B cell (primary cell): ENCODE results near the gene DLL1. TPM values are rescaled to one million over a fixed set of nuclear protein-coding genes. Genes with fewer than 3 reads are reported as not detected.

ENCODE experiments used
- ATAC-seq: fragments of 200-7000 bp; cut with Tn5 transposase; one replicate; pipeline ENCODE4 v1.10.0; 2021; ENCODE audit warnings: low read depth, mild to moderate bottlenecking, moderate number of reproducible peaks, moderate library complexity
- CTCF ChIA-PET: fragments of 350-600 bp; sonication (Branson Sonifier 250); formaldehyde crosslinking; loops from one replicate; lab custom pipeline; 2021; ENCODE audit warnings: antibody characterized with exemption, inconsistent platforms; lab: Charles Lee
- POLR2A ChIA-PET: fragments of 350-600 bp; sonication (Branson Sonifier 250); formaldehyde crosslinking; loops from one replicate; lab custom pipeline; 2021; ENCODE audit warnings: antibody characterized with exemption; lab: Charles Lee
- DNase-seq: peaks from one replicate; pipeline ENCODE4 v3.0.0; 2013
- H2AFZ ChIP-seq: 2 replicates; pipeline ENCODE4 v1.6.1; 2012; ENCODE audit warnings: mild to moderate bottlenecking, low read depth, low read length; ENCODE audit not compliant: insufficient read depth, poor library complexity, severe bottlenecking
- H3K27ac ChIP-seq, 2 donors: 1 replicate in 1 of 2; 2 replicates in 1 of 2; pipeline ENCODE4 v1.5.1; 2012 to 2013; ENCODE audit warnings: low read length in 2 of 2, mild to moderate bottlenecking in 2 of 2, moderate library complexity in 1 of 2
- H3K27me3 ChIP-seq, 4 experiments: fragments of 200-600 bp in 1 of 4; sonication (generic) in 1 of 4; replicated peaks in 1 of 4; 1 replicate in 2 of 4; 2 replicates in 2 of 4; pipeline versions ENCODE4 v1.6.1 to v1.7.0; 2013 to 2016; ENCODE audit warnings: low read length in 3 of 4, mild to moderate bottlenecking in 2 of 4, mixed read lengths in 1 of 4, moderate library complexity in 1 of 4; ENCODE audit not compliant: insufficient read depth in 4 of 4, control insufficient read depth in 3 of 4; ENCODE audit errors: control extremely low read depth in 1 of 4
- H3K36me3 ChIP-seq, 2 experiments: replicated peaks in 1 of 2; 1 replicate in 1 of 2; 2 replicates in 1 of 2; pipeline versions ENCODE4 v1.6.1 to v1.7.1; 2013; ENCODE audit warnings: low read length in 1 of 2; ENCODE audit not compliant: insufficient read depth in 2 of 2, control insufficient read depth in 1 of 2; ENCODE audit errors: control extremely low read depth in 1 of 2, extremely low read depth in 1 of 2
- H3K4me1 ChIP-seq, 2 donors: fragments of 200-600 bp in 1 of 2; sonication (generic) in 1 of 2; 1 replicate in 1 of 2; 2 replicates in 1 of 2; pipeline versions ENCODE4 v1.5.1 to v1.6.1; 2013 to 2017; ENCODE audit warnings: low read length in 2 of 2; ENCODE audit not compliant: control insufficient read depth in 2 of 2, insufficient read depth in 2 of 2
- H3K4me2 ChIP-seq: replicated peaks from 2 replicates; pipeline ENCODE3; 2012; ENCODE audit warnings: mild to moderate bottlenecking, low read depth, low read length; ENCODE audit not compliant: poor library complexity, severe bottlenecking
- H3K4me3 ChIP-seq, 5 experiments: fragments of 200-600 bp in 1 of 5; sonication (generic) in 1 of 5; 1 replicate in 3 of 5; 2 replicates in 2 of 5; pipeline versions ENCODE4 v1.5.1 to v1.7.0; 2011 to 2016; ENCODE audit warnings: low read length in 4 of 5, mild to moderate bottlenecking in 4 of 5, low read depth in 2 of 5, control low read depth in 1 of 5, moderate library complexity in 1 of 5; ENCODE audit not compliant: insufficient read depth in 1 of 5; ENCODE audit errors: control extremely low read depth in 1 of 5, extremely low read depth in 1 of 5
- H3K79me2 ChIP-seq: fragments of 200-600 bp; sonication (generic); one replicate; pipeline ENCODE4 v1.6.0; 2016; ENCODE audit warnings: low read length; ENCODE audit not compliant: control insufficient read depth, insufficient read depth
- H3K9ac ChIP-seq: fragments of 200-600 bp; sonication (generic); 2 replicates; pipeline ENCODE4 v1.6.1; 2017; ENCODE audit warnings: mild to moderate bottlenecking, low read length, moderate library complexity
- H3K9me3 ChIP-seq, 3 donors: one replicate each; pipeline versions ENCODE4 v1.6.1 to v1.7.1; 2013; ENCODE audit warnings: low read length in 2 of 3; ENCODE audit not compliant: control insufficient read depth in 2 of 3, insufficient read depth in 1 of 3; ENCODE audit errors: control extremely low read depth in 1 of 3
- H4K20me1 ChIP-seq: 2 replicates; pipeline ENCODE4 v1.6.0; 2012; ENCODE audit warnings: mild to moderate bottlenecking, low read length; ENCODE audit not compliant: insufficient read depth, control insufficient read depth, poor library complexity, severe bottlenecking
- H3K27ac Mint-ChIP-seq: one replicate; pipeline ENCODE4 v1.8.0; 2021; ENCODE audit warnings: mixed read lengths
- H3K27me3 Mint-ChIP-seq: one replicate; pipeline ENCODE4 v1.8.0; 2021; ENCODE audit warnings: mixed read lengths
- H3K4me1 Mint-ChIP-seq: one replicate; pipeline ENCODE4 v1.8.0; 2021; ENCODE audit warnings: mixed read lengths
- H3K4me3 Mint-ChIP-seq: one replicate; pipeline ENCODE4 v1.8.0; 2021; ENCODE audit warnings: mixed read lengths
- H3K9me3 Mint-ChIP-seq: one replicate; pipeline ENCODE4 v1.8.0; 2022; ENCODE audit warnings: mixed read lengths; ENCODE audit not compliant: insufficient read depth
- EZH2 ChIP-seq: IDR thresholded peaks from 2 replicates; pipeline ENCODE4 v1.6.1; 2012; ENCODE audit warnings: borderline replicate concordance, low read depth, mild to moderate bottlenecking, moderate library complexity, low read length; ENCODE audit not compliant: insufficient read depth, poor library complexity, severe bottlenecking
- WGBS: methylation state at CpG from one replicate; pipeline ENCODE4 v1.1.5; 2013; ENCODE audit warnings: missing lambda C conversion rate; ENCODE audit not compliant: insufficient coverage; 5-methylcytosine and 5-hydroxymethylcytosine counted together
- intact Hi-C: fragments of 100-400 bp; cut with micrococcal nuclease; formaldehyde crosslinking; loops from one replicate; pipeline ENCODE4 v1.10.0; 2022
- polyA plus RNA-seq: library from polyadenylated mRNA; depleted of rRNA; stranded (reverse); fragments of >200 nt; gene quantifications from 2 replicates; pipeline ENCODE4 v1.2.3, GENCODE V29; 2012
- total RNA-seq, 2 donors: library from RNA; stranded (reverse); fragments of 120-200 nt in 1 of 2; gene quantifications; 1 replicate in 1 of 2; 2 replicates in 1 of 2; pipeline versions ENCODE4 v1.2.3 to v1.2.4, GENCODE V29; 2013 to 2022
- TF ChIP-seq, protein P1 (sequence below): fragments of 200-600 bp; IDR thresholded peaks from one replicate; pipeline ENCODE4 v1.8.0; 2022; ENCODE audit warnings: antibody characterized with exemption, mild to moderate bottlenecking

Gene DLL1
- total and polyA plus RNA-seq, 2 donors (not counting 1 experiment from before 2014, with no cell fraction given): 1.6 to 6.8 TPM

DNA sequence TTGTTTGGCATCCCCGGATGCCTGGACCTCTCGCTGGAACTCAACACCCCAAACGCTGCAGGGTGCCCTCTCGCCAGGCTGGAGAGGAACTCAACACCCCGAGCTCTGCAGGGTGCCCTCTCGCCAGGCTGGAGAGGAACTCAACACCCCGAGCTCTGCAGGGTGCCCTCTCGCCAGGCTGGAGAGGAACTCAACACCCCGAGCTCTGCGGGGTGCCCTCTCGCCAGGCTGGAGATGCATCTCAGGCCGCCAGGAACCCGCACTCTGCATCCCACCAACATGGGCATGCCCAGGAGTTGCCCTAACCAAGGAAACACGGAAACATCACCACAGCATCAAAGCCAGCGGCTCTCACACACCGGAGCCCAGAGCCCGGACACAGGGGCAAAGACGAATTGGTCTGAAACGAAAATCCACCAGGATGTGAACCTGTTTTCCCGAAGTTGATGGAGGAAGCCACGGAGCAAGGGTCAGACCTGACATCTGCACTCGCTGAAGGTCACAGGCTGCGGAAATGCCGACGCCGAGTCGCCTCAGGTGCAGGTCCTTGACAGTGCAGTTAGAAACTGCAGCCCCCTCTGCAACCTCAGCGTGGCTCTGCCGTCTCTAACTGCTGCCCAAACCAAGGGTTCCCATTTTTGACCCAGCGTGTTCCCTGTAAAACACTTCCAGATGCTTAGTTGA is 37.5 kb downstream of the DLL1 start:
- Histone ChIP-seq H3K4me1 (no peaks in the 10 kb centered on the region), H3K36me3 (no peaks in the 10 kb centered on the region), H3K4me3 (no peak overlapping the region), H4K20me1 (no peaks in the 10 kb centered on the region), H2AFZ (no peak overlapping the region), H3K27me3 (no peaks in the 10 kb centered on the region), H3K4me2 (no peak overlapping the region), H3K9ac (no peak overlapping the region), H3K27ac (no peak overlapping the region), H3K9me3 (peaks cover 0 to 4% (median 0%) of the 10 kb centered on the region in 3 donors), H3K79me2 (no peaks in the 10 kb centered on the region)
- no peak for ATAC-seq
- CTCF ChIA-PET: no interaction called here
- no peak overlapping the region for H3K27ac Mint-ChIP-seq
- 89% methylated on average over 28 of the region's 30 CpGs for WGBS
- H3K9me3 Mint-ChIP-seq: no peaks in the 10 kb centered on the region
- intact Hi-C loops: no loop called here
- no peak for DNase-seq
- TF ChIP-seq, protein P1, sequence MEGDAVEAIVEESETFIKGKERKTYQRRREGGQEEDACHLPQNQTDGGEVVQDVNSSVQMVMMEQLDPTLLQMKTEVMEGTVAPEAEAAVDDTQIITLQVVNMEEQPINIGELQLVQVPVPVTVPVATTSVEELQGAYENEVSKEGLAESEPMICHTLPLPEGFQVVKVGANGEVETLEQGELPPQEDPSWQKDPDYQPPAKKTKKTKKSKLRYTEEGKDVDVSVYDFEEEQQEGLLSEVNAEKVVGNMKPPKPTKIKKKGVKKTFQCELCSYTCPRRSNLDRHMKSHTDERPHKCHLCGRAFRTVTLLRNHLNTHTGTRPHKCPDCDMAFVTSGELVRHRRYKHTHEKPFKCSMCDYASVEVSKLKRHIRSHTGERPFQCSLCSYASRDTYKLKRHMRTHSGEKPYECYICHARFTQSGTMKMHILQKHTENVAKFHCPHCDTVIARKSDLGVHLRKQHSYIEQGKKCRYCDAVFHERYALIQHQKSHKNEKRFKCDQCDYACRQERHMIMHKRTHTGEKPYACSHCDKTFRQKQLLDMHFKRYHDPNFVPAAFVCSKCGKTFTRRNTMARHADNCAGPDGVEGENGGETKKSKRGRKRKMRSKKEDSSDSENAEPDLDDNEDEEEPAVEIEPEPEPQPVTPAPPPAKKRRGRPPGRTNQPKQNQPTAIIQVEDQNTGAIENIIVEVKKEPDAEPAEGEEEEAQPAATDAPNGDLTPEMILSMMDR: no peak
- TF ChIP-seq EZH2: no peak
- no peak overlapping the region for H3K4me3 Mint-ChIP-seq
- no peaks in the 10 kb centered on the region for H3K4me1 Mint-ChIP-seq
- peaks cover 25% of the 10 kb centered on the region for H3K27me3 Mint-ChIP-seq
- POLR2A ChIA-PET: no interaction called here

DNA sequence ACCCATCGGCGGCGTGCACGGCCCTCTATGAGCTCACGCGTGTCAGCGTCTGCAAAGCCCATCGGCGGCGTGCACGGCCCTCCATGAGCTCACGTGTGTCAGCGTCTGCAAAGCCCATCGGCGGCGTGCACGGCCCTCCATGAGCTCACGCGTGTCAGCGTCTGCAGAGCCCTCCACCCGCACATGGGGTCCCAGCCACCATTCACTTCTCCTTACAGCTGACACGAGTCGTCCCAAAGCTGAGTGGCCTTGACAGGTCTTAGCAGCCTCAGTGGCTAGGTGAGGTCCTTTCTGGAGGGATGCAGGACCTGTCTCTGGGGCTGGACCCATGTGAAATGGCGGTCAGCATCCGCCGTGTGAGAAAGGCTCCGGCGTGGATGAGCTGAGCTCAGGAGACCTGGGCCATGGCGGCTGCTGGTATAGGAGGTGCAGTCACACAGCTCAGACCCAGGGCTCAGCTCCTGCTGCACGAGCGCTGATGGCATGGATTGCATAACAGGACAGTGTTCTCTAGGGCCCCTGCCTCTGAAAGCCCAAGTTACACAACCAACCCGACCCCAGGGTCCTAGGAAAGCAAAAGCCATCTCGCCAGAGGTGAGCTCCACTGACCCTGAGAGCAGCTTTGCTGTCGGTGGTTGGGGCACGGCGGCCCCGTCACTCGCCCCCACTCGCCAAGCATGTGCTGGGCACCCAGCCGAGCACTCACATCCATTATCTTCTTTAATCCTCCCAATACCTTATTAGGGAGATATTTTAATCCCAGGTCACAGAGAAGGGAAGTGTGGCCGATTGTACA is 38.9 kb downstream of the DLL1 start:
- H2AFZ ChIP-seq: no peak overlapping the region
- TF ChIP-seq, protein P1: no peak
- no peak for TF ChIP-seq EZH2
- POLR2A ChIA-PET: no interaction called here
- Mint-ChIP-seq H3K9me3 (no peaks in the 10 kb centered on the region), H3K4me3 (no peak overlapping the region), H3K27ac (no peak overlapping the region), H3K4me1 (no peaks in the 10 kb centered on the region), H3K27me3 (peaks cover 22% of the 10 kb centered on the region)
- no peaks in the 10 kb centered on the region for H3K9me3 ChIP-seq
- intact Hi-C loops: no loop called here
- H3K4me1 ChIP-seq: no peaks in the 10 kb centered on the region
- H4K20me1 ChIP-seq: no peaks in the 10 kb centered on the region
- DNase-seq (no peak), ATAC-seq (no peak)
- no peaks in the 10 kb centered on the region for H3K27me3 ChIP-seq
- no peak overlapping the region for H3K27ac ChIP-seq
- H3K79me2 ChIP-seq: no peaks in the 10 kb centered on the region
- H3K36me3 ChIP-seq: no peaks in the 10 kb centered on the region
- 94% methylated on average over 33 of the region's 41 CpGs for WGBS
- H3K4me3 ChIP-seq: no peak overlapping the region
- CTCF ChIA-PET: interaction anchor here (0.6 kb wide), 1 partner anchor 229 kb away, joined by 3 read pairs; no protein-coding TSS in a partner anchor
- no peak overlapping the region for H3K9ac ChIP-seq
- no peak overlapping the region for H3K4me2 ChIP-seq
